ENCODE results near the gene TP73.

The TP73 gene

DNA sequence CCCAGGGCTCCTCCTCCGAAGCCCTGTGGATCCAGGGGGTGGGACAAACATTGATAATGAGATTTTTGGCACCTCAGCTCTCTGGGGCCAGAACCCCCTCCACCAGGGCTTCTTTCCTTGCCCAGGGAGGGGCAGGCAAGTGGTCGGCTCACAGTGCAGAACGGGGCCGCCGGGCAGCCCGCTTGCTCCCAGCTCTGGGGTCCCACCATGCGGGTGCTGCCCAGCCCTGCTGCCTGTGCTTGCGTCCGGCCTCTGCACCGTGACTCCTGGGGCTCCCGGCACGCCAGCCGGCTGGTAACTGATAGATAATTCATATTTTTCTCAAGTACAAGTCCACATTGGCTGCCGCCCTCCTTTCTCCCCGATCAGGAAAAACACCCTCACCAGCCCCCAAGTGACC is 57.9 kb downstream of the TP73 start:
- no peak for DNase-seq (ENCODE audit: low read depth in 1 of 2, low spot score in 1 of 2)
- TF ChIP-seq JUND (IDR thresholded peaks at IDR 0.05; ENCODE audit: low read depth) = no peak
- in situ Hi-C loops (cut with HindIII; ENCODE audit: low pct_unique_long_range_greater_than_20kb, low sequenced_read_pairs) = no loop called here

GRCh38 chr1:3711381-3711779 is 59.1 kb downstream of the TP73 start:
- in situ Hi-C loops (cut with HindIII; ENCODE audit: low pct_unique_long_range_greater_than_20kb, low sequenced_read_pairs) = no loop called here
- DNase-seq (ENCODE audit: low read depth in 1 of 2, low spot score in 1 of 2) = no peak
- no peak for TF ChIP-seq JUND (IDR thresholded peaks at IDR 0.05; ENCODE audit: low read depth)

DNA sequence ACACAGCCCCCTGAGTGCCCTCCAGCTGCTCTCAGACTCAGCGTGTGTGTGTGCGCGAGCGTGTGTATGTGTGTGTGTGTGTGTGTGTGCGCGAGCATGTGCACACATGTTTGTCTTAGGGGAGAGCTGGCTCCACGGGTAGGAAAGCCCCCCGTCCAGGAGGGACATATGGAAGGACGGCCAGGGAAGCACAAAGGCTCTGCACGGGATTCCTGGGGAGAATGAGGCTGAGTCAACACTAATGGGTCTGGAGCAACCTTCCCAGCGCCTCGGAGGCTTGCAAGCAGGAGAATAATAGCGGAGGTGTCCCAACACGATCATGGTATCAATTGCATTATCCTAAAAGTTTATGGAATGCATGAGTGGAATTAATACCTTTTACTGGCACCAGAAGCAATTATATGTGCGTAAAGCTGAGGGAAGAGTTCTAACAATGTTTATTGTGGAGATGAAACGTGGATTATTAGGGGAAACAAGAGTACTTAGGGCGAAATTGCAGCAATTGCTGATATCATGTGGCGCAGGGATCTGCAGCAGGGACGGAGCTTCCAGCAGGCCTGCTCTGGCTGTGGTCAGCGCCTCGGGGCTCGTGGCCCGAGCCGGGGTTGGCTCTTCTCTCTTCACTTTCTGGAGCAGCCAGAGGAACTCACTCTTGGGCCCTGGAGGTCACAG is 59.6 kb downstream of the TP73 start:
- no peak for TF ChIP-seq JUND (IDR thresholded peaks at IDR 0.05; ENCODE audit: low read depth)
- in situ Hi-C loops (cut with HindIII; ENCODE audit: low pct_unique_long_range_greater_than_20kb, low sequenced_read_pairs) = no loop called here
- DNase-seq (ENCODE audit: low read depth in 1 of 2, low spot score in 1 of 2) = no peak

DNA sequence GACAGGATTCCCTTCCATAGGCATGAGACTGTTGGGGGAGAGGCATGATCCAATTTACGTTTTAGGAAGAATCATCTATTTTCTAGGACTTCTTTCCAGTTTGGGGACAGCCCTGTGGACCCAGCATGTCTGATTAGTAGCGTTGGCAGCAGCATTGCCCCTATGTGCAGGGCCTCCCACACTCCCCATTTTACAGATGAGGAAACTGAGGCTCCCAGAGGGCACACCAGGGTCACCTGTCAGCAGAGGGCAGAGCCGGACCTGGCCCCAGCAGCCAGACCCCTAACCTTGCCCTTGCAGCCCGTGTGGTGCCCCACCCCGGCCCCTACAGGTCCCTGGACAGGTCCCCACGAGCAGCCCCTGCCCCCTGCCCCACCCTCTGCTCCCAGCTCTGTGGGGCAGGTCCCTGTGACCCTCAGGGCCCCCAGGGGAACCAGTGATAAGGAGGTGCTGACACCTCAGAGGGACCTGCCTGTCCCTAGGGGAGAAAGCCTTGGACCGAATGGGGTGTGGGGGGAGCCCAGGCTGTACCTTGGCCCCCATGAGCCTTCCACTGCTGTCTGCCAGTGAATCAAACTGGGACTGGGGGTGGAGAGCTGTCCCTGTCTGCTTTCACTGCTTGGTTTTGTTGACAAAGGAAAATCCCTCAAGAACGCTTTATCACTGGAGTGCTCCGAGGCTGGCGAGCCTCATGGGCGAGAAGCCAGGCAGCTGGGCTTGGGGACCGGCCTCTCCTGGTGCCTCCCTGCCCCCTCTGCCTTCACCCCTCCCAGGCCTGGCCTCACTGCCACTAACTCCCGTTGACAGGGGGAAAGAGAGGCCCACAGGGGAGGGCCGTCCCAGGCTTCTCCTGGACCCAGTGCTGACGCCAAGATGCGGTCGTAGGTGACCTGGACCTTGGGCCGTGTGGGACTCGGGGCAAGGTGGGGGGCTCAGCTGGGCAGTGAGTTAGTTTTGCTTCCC is 60.5 kb downstream of the TP73 start:
- no peak for TF ChIP-seq JUND (IDR thresholded peaks at IDR 0.05; ENCODE audit: low read depth)
- in situ Hi-C loops (cut with HindIII; ENCODE audit: low pct_unique_long_range_greater_than_20kb, low sequenced_read_pairs) = no loop called here

GRCh38 chr1:3713840-3714239 is 61.5 kb downstream of the TP73 start:
- DNase-seq (ENCODE audit: low read depth in 1 of 2, low spot score in 1 of 2) = no peak
- no peak for TF ChIP-seq JUND (IDR thresholded peaks at IDR 0.05; ENCODE audit: low read depth)
- in situ Hi-C loops (cut with HindIII; ENCODE audit: low pct_unique_long_range_greater_than_20kb, low sequenced_read_pairs) = no loop called here

More for the DNA sequence above, 60.5 kb downstream of the TP73 start:
- no peak for DNase-seq (ENCODE audit: low read depth in 1 of 2, low spot score in 1 of 2)

DNA sequence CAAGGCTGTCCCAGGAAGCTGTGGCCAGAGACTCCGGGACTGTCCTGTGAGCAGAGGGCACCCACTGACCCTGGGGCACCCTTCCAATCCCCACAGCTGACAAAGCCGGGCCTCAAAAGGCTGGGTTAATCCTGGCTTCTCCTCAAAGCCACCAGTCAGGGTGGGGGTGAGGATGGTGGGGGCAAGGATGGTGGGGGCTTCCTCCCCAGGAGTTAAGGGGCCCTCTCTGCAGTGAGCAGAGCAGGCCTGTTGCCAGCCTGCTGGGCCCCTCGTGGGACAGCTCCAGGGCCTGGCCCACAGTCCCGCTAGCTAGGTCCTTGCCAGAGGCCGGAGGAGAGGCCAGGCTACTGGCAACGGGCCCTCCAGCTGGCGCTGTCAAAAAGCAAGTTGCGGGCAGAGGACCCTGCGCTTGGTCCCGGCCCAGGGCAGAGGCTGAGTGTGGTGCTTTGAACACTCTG is 62.0 kb downstream of the TP73 start:
- in situ Hi-C loops (cut with HindIII; ENCODE audit: low pct_unique_long_range_greater_than_20kb, low sequenced_read_pairs) = no loop called here
- DNase-seq (ENCODE audit: low read depth in 1 of 2, low spot score in 1 of 2) = no peak
- TF ChIP-seq JUND (IDR thresholded peaks at IDR 0.05; ENCODE audit: low read depth) = no peak

DNA sequence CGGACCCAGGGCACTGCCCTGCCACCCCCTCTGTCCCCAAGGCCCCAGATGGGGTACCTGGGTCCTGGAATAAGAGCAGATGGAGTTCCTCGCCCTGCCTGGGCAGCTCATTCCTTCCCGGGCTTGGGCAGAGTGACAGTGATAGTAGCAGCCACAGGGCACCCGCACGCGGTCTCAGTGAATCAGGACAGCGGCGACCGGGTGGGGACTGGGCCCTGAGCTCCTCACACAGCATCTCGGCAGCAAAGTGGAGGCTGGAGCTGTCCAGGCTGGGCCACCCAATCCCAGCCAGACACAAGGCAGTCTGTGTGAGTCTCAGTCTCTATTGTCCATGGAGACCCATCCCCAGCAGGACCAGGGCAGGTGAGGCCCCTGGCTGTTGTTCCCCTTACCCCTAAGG is 62.5 kb downstream of the TP73 start:
- in situ Hi-C loops (cut with HindIII; ENCODE audit: low pct_unique_long_range_greater_than_20kb, low sequenced_read_pairs) = no loop called here
- no peak for TF ChIP-seq JUND (IDR thresholded peaks at IDR 0.05; ENCODE audit: low read depth)
- DNase-seq (ENCODE audit: low read depth in 1 of 2, low spot score in 1 of 2) = no peak

DNA sequence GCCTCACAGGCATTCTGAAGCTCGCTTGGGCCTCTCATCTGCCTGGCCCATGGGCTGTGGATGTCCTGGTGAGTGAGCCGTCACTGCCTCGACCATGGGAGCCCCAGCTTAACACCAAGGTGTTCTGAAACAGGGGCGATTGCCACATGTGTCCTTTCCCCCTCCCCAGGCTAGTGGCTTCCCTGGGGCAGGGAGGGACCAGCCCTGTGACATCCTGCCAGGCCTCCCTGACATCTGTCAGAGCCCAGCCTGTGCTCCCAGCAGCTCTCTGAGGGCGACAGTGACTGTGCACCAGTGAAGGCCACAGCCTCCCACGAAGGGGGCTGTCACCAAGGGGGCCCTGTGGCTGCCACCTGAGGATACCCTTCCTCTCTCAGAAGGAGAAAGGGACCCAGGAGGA is 64.0 kb downstream of the TP73 start:
- DNase-seq (ENCODE audit: low read depth in 1 of 2, low spot score in 1 of 2) = no peak
- TF ChIP-seq JUND (IDR thresholded peaks at IDR 0.05; ENCODE audit: low read depth) = no peak
- in situ Hi-C loops (cut with HindIII; ENCODE audit: low pct_unique_long_range_greater_than_20kb, low sequenced_read_pairs) = no loop called here

DNA sequence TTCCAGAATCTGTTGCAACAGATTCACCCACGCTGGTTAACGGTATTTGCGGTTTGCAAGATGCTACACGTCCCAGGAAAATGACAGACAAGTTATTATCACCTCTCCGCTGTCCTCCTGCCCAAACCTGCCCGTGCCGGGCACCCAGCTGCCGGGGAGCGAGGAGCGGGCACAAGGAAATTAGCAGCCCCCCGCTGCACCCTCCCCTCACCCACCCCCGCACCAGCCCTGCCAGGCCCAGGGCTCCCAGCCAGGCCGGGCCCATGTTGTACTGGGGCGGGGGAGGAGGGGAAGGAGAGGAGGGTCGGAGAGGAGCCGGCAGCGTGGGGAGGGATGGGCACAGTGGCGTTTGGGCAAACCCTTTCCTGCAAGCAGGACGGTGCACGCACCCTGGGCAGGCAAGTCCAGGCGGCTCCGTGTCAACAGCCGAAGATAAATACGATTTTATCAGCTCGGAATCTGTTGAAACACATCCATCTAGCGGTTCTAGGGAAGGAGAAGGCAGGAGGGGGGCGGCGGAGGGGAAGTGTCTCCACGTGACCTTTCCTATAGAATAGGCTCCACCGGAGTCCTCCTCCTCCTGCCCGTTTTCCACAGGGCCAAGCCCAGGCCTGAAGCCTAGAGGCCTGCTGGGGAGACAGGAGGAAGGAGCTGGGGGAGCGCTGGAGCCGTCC is 64.9 kb downstream of the TP73 start:
- peak in 1 of 2 experiments; percentile 49 for DNase-seq (ENCODE audit: low read depth in 1 of 2, low spot score in 1 of 2)
- in situ Hi-C loops (cut with HindIII; ENCODE audit: low pct_unique_long_range_greater_than_20kb, low sequenced_read_pairs) = no loop called here
- TF ChIP-seq JUND (IDR thresholded peaks at IDR 0.05; ENCODE audit: low read depth) = no peak

- TF ChIP-seq JUND (IDR thresholded peaks at IDR 0.05; ENCODE audit: low read depth) = no peak
- no peak for DNase-seq (ENCODE audit: low read depth in 1 of 2, low spot score in 1 of 2)
- in situ Hi-C loops (cut with HindIII; ENCODE audit: low pct_unique_long_range_greater_than_20kb, low sequenced_read_pairs) = no loop called here
These were observed 65.6 kb downstream of the TP73 start for GRCh38 chr1:3717715-3718601.

DNA sequence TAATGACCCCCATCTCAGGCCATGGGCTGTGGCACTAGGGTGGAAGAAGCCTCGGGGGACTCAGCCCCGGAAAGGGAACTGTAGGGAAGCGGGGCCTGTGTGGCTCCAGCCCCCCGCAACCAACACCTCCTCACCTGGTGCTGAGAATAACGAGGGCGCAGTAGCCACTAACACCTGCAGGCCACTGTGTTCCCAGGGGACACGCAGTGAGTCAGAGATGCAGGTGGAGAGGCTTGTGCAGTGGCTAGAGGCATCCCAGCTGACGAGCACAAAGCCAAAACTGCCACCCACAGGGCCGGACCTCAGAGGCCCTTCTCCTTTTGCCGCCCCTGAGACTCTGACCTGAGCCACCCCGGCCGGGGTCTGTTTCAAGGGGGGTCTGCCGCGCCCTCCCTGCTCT is 66.4 kb downstream of the TP73 start:
- DNase-seq (ENCODE audit: low read depth in 1 of 2, low spot score in 1 of 2) = no peak
- TF ChIP-seq JUND (IDR thresholded peaks at IDR 0.05; ENCODE audit: low read depth) = no peak
- in situ Hi-C loops (cut with HindIII; ENCODE audit: low pct_unique_long_range_greater_than_20kb, low sequenced_read_pairs) = no loop called here

DNA sequence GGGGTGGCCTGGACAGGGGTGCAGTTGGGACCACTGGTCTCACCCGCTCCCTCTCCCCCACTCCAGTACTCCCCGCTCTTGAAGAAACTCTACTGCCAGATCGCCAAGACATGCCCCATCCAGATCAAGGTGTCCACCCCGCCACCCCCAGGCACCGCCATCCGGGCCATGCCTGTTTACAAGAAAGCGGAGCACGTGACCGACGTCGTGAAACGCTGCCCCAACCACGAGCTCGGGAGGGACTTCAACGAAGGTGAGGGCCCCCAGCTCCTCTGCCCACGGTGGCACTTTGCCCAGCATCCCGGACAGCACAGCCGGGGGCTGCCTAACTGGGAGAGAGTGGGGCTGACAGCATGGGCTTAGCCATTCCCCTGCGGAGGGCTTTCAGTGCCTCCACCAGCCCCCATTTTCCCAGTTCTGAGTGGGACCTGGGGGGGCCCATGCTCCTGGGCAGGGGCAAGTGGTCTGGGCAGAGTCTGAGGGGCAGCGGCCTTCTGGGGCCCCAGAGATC is 69.7 kb downstream of the TP73 start:
- in situ Hi-C loops (cut with HindIII; ENCODE audit: low pct_unique_long_range_greater_than_20kb, low sequenced_read_pairs) = no loop called here
- TF ChIP-seq JUND (IDR thresholded peaks at IDR 0.05; ENCODE audit: low read depth) = no peak
- DNase-seq (ENCODE audit: low read depth in 1 of 2, low spot score in 1 of 2) = no peak
